ENCODE results near the gene DEDD.

DNA sequence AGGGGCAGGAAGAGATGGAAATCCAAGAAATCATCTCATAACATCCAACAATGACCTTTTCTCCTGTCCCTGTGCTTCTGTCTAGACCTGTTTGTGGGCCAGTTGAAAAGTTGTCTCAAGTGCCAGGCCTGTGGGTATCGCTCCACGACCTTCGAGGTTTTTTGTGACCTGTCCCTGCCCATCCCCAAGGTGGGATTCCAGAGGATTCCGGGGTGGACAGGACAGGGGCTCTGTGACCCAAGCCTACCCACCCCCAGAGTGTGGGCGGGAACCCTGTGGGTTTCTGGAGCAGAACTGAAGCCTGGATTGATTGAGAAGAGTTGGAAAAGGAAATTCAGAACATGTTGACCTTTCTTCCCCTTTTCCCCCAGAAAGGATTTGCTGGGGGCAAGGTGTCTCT lies 31.3 kb upstream of the DEDD start:
- TF ChIP-seq POLR2A (IDR thresholded peaks at IDR 0.05): no peak
- TF ChIP-seq, protein P1, sequence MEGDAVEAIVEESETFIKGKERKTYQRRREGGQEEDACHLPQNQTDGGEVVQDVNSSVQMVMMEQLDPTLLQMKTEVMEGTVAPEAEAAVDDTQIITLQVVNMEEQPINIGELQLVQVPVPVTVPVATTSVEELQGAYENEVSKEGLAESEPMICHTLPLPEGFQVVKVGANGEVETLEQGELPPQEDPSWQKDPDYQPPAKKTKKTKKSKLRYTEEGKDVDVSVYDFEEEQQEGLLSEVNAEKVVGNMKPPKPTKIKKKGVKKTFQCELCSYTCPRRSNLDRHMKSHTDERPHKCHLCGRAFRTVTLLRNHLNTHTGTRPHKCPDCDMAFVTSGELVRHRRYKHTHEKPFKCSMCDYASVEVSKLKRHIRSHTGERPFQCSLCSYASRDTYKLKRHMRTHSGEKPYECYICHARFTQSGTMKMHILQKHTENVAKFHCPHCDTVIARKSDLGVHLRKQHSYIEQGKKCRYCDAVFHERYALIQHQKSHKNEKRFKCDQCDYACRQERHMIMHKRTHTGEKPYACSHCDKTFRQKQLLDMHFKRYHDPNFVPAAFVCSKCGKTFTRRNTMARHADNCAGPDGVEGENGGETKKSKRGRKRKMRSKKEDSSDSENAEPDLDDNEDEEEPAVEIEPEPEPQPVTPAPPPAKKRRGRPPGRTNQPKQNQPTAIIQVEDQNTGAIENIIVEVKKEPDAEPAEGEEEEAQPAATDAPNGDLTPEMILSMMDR (IDR thresholded peaks at IDR 0.05): no peak
